Renal cortical epithelial cell (primary cell): ENCODE measurements around the gene NPPA. TPM values are rescaled to one million over a fixed set of nuclear protein-coding genes. Genes with fewer than 3 reads are reported as not detected.

Source experiments
- DNase-seq: peaks from one replicate; pipeline ENCODE4 v3.0.0-alpha.2; 2011; ENCODE audit warnings: low read depth
- total RNA-seq: library from RNA; depleted of rRNA; stranded (reverse); fragments of >200 nt; gene quantifications from 2 replicates; pipeline ENCODE4 v1.2.3, GENCODE V29; 2014

NPPA gene
- total RNA-seq, 1 donor from 2014 or later = not detected

- no peak for DNase-seq
Measured at GRCh38 chr1:11842154-11843041, 5.2 kb downstream of the NPPA start.

- no peak for DNase-seq
Measured at GRCh38 chr1:11841245-11842153, 6.1 kb downstream of the NPPA start.

GRCh38 chr1:11839727-11840705 is 7.6 kb downstream of the NPPA start:
- no peak for DNase-seq

- peak; percentile 21 for DNase-seq
Measured at GRCh38 chr1:11838349-11839272, 9.0 kb downstream of the NPPA start.

GRCh38 chr1:11837767-11838348 is 9.7 kb downstream of the NPPA start:
- no peak for DNase-seq

GRCh38 chr1:11836955-11837766 is 10.4 kb downstream of the NPPA start:
- DNase-seq = no peak

- no peak for DNase-seq
Measured at GRCh38 chr1:11835441-11836225, 11.9 kb downstream of the NPPA start.

- no peak for DNase-seq
Measured at GRCh38 chr1:11833900-11834299, 13.7 kb downstream of the NPPA start.

- DNase-seq = no peak
Measured at GRCh38 chr1:11833497-11833896, 14.1 kb downstream of the NPPA start.

GRCh38 chr1:11831945-11832725 is 15.4 kb downstream of the NPPA start:
- DNase-seq = no peak

GRCh38 chr1:11828511-11828910 is 19.1 kb downstream of the NPPA start:
- no peak for DNase-seq

- DNase-seq = no peak
Measured at GRCh38 chr1:11826946-11827345, 20.6 kb downstream of the NPPA start.

GRCh38 chr1:11825131-11825530 is 22.5 kb downstream of the NPPA start:
- DNase-seq = no peak

GRCh38 chr1:11823366-11824137 is 24.0 kb downstream of the NPPA start:
- DNase-seq = no peak

GRCh38 chr1:11822091-11822490 is 25.5 kb downstream of the NPPA start:
- no peak for DNase-seq

GRCh38 chr1:11817192-11817591 is 30.4 kb downstream of the NPPA start:
- no peak for DNase-seq

- DNase-seq = no peak
Measured at GRCh38 chr1:11813021-11813420, 34.6 kb downstream of the NPPA start.
